Measurements from ENCODE around the gene SNAPC4. TPM values are rescaled to one million over a fixed set of nuclear protein-coding genes. Genes with fewer than 3 reads are reported as not detected.

The SNAPC4 gene
- total RNA-seq, 1 experiment from 2014 or later, result 29.7 TPM

DNA sequence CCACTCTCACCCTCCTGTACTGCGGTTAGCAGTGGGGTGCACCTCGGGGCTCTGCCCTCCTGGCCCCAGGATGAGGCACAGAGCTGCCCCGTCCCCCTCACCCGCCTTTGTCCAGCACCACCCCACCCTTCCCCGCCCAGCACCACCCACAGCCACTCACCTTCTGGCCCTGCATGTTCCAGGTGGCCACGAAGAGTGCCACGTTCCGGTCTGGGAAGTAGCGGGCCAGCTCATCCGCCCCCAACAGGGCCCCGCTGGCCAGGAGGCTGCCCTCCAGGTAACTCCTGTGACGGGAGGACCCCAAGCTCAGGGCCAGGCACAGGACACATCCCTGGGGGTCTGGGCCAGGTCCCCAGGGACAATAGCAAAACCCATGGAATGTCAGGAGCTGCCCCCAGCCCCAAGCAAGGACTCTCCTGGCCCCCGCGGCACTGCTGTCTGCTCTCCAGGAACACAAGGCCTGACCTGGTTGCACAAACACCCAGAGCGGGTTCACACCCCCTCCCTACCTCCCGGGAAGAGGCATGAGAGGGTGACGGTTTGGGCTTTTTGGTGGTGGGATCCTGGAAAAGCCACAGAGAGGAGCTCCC, 34.7 kb upstream of the SNAPC4 start:
- no peak overlapping the region for H4K5ac ChIP-seq (ENCODE audit: insufficient read length, low read depth, low read length)
- no peak overlapping the region for H3K23ac ChIP-seq (ENCODE audit: insufficient read length, low read depth, low read length)
- H3K4me1 ChIP-seq (ENCODE audit: insufficient read depth, low read length), result no peaks in the 10 kb centered on the region
- no peak overlapping the region for H3K4me3 Mint-ChIP-seq
- no peak overlapping the region for H3K27ac ChIP-seq (ENCODE audit: insufficient read length, low read depth, low read length)
- H3K27ac Mint-ChIP-seq, result no peak overlapping the region; a peak in 1 of 7 replicates
- no peak overlapping the region for H3K9ac ChIP-seq (ENCODE audit: extremely low read depth, insufficient read length, low read length)
- H2BK12ac ChIP-seq (ENCODE audit: insufficient read length, low read depth, low read length), result no peak overlapping the region
- no peak overlapping the region for H2BK20ac ChIP-seq (ENCODE audit: low read depth, low read length, poor library complexity, severe bottlenecking)
- H3K9me3 ChIP-seq (ENCODE audit: control insufficient read depth, low read depth, low read length), result no peaks in the 10 kb centered on the region
- no CpG with 5 or more reads among the region's 17 CpGs for WGBS (ENCODE audit: extremely low coverage, insufficient read length, low lambda C conversion rate)
- peaks cover 4 to 18% (median 12%) of the 10 kb centered on the region in 3 experiments; a peak in 6 of 7 replicates for H3K36me3 Mint-ChIP-seq (ENCODE audit: insufficient read depth in 1 of 3, low read depth in 3 of 3)
- H3K27me3 Mint-ChIP-seq (ENCODE audit: low read depth), result no peaks in the 10 kb centered on the region
- no peak overlapping the region for H3K14ac ChIP-seq (ENCODE audit: insufficient read depth, low read length)
- H3K79me1 ChIP-seq (ENCODE audit: insufficient read depth, low read depth, low read length, poor library complexity, severe bottlenecking), result peaks cover 2% of the 10 kb centered on the region
- no peak for DNase-seq
- no peaks in the 10 kb centered on the region for H3K9me3 Mint-ChIP-seq
- H2BK15ac ChIP-seq (ENCODE audit: low read depth, low read length), result no peak overlapping the region
- H2BK5ac ChIP-seq (ENCODE audit: insufficient read length, low read length), result no peak overlapping the region
- no peak overlapping the region for H3K56ac ChIP-seq (ENCODE audit: insufficient read length, low read depth, low read length)
- H3K4me2 ChIP-seq (ENCODE audit: insufficient read depth, insufficient read length, low read length), result no peak overlapping the region
- H4K91ac ChIP-seq (ENCODE audit: insufficient read length, low read depth, low read length), result no peak overlapping the region
- no peak overlapping the region for H2BK120ac ChIP-seq (ENCODE audit: low read depth, low read length, poor library complexity, severe bottlenecking)
- H4K20me1 ChIP-seq (ENCODE audit: control insufficient read depth, insufficient read depth, insufficient read length), result no peaks in the 10 kb centered on the region
- H2AK5ac ChIP-seq (ENCODE audit: insufficient read length, low read length), result no peak overlapping the region
- no peak overlapping the region for H3T11ph ChIP-seq (ENCODE audit: low read length)
- no peak overlapping the region for H4K8ac ChIP-seq (replicated peaks; ENCODE audit: insufficient read length, low read depth, low read length)
- peaks cover 5% of the 10 kb centered on the region; the same call in 1 of the 2 replicates for H3K79me2 ChIP-seq (ENCODE audit: insufficient read depth, low read length)
- no peaks in the 10 kb centered on the region for H3K27me3 ChIP-seq (ENCODE audit: insufficient read depth, low read length)
- H3K23me2 ChIP-seq (ENCODE audit: insufficient read length, low read depth, low read length, poor library complexity, severe bottlenecking), result peaks cover 14% of the 10 kb centered on the region
- TF ChIP-seq, protein P1, sequence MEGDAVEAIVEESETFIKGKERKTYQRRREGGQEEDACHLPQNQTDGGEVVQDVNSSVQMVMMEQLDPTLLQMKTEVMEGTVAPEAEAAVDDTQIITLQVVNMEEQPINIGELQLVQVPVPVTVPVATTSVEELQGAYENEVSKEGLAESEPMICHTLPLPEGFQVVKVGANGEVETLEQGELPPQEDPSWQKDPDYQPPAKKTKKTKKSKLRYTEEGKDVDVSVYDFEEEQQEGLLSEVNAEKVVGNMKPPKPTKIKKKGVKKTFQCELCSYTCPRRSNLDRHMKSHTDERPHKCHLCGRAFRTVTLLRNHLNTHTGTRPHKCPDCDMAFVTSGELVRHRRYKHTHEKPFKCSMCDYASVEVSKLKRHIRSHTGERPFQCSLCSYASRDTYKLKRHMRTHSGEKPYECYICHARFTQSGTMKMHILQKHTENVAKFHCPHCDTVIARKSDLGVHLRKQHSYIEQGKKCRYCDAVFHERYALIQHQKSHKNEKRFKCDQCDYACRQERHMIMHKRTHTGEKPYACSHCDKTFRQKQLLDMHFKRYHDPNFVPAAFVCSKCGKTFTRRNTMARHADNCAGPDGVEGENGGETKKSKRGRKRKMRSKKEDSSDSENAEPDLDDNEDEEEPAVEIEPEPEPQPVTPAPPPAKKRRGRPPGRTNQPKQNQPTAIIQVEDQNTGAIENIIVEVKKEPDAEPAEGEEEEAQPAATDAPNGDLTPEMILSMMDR (conservative IDR thresholded peaks at IDR 0.05), result no peak
- no peak overlapping the region for H3K18ac ChIP-seq (ENCODE audit: insufficient read length, low read depth, low read length)
- H3K4me1 Mint-ChIP-seq, result peaks cover 16 to 18% of the 10 kb centered on the region in 2 experiments
- no peak overlapping the region for H3K4ac ChIP-seq (ENCODE audit: low read depth, low read length)
- H2AFZ ChIP-seq (ENCODE audit: low read length), result no peak overlapping the region
